Progenitor cell of endocrine pancreas (in vitro differentiated cells): ENCODE data around the gene MAD1L1. TPM values are rescaled to one million over a fixed set of nuclear protein-coding genes. Genes with fewer than 3 reads are reported as not detected.

Experiments
- DNase-seq: peaks from one replicate; pipeline ENCODE4 v3.0.0; 2021; ENCODE audit warnings: low spot score; ENCODE audit not compliant: unreplicated experiment
- H3K27ac Mint-ChIP-seq: 2 replicates; pipeline ENCODE4 v1.8.0; 2021; ENCODE audit warnings: mild to moderate bottlenecking, moderate library complexity, mixed read lengths
- H3K27me3 Mint-ChIP-seq: 2 replicates; pipeline ENCODE4 v1.8.0; 2021; ENCODE audit warnings: mixed read lengths
- H3K36me3 Mint-ChIP-seq: 2 replicates; pipeline ENCODE4 v1.8.0; 2022; ENCODE audit warnings: mixed read lengths; ENCODE audit not compliant: insufficient read depth
- H3K4me1 Mint-ChIP-seq: 2 replicates; pipeline ENCODE4 v1.8.0; 2021; ENCODE audit warnings: low read depth, mixed read lengths
- H3K4me3 Mint-ChIP-seq: 2 replicates; pipeline ENCODE4 v1.8.0; 2021; ENCODE audit warnings: low read depth, mild to moderate bottlenecking, moderate library complexity, mixed read lengths
- H3K9me3 Mint-ChIP-seq: 2 replicates; pipeline ENCODE4 v1.8.0; 2021; ENCODE audit warnings: low read depth, mixed read lengths
- total RNA-seq: library from RNA; stranded (reverse); gene quantifications from 2 replicates; pipeline ENCODE4 v1.2.1, GENCODE V29; 2021
- TF ChIP-seq, protein P1 (sequence below): fragments of 200-600 bp; sonication (generic); IDR thresholded peaks from one replicate; pipeline ENCODE4 v1.5.0; 2021; ENCODE audit warnings: antibody characterized with exemption, mild to moderate bottlenecking; ENCODE audit not compliant: unreplicated experiment

MAD1L1 gene
- total RNA-seq, 1 donor from 2014 or later, result 49.8 TPM

DNA sequence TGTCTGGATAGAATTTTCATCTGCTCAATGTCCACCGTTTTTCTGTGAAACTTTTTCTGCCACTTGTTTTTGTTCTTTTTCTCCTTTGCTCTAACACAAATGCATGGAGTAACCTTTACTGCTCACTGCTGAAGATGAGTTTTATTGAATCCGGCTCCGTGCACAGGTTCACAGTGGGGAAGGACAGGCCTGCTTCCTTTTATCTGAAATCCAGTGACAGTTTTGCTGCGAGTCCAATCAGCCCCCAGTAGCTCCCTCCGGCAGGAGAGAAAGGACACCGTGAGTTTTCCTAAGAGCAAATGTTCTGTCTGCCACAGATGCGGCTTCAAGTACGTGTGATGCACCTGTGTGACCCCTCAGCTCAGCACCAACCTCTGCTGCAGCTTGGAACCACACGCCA, 246.8 kb downstream of the MAD1L1 start:
- TF ChIP-seq, protein P1, sequence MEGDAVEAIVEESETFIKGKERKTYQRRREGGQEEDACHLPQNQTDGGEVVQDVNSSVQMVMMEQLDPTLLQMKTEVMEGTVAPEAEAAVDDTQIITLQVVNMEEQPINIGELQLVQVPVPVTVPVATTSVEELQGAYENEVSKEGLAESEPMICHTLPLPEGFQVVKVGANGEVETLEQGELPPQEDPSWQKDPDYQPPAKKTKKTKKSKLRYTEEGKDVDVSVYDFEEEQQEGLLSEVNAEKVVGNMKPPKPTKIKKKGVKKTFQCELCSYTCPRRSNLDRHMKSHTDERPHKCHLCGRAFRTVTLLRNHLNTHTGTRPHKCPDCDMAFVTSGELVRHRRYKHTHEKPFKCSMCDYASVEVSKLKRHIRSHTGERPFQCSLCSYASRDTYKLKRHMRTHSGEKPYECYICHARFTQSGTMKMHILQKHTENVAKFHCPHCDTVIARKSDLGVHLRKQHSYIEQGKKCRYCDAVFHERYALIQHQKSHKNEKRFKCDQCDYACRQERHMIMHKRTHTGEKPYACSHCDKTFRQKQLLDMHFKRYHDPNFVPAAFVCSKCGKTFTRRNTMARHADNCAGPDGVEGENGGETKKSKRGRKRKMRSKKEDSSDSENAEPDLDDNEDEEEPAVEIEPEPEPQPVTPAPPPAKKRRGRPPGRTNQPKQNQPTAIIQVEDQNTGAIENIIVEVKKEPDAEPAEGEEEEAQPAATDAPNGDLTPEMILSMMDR, result no peak
- H3K4me3 Mint-ChIP-seq, result no peak overlapping the region
- H3K9me3 Mint-ChIP-seq, result no peaks in the 10 kb centered on the region
- DNase-seq, result no peak
- no peaks in the 10 kb centered on the region for H3K27me3 Mint-ChIP-seq
- H3K4me1 Mint-ChIP-seq, result peaks cover 9% of the 10 kb centered on the region
- H3K36me3 Mint-ChIP-seq, result peaks cover 5% of the 10 kb centered on the region
- H3K27ac Mint-ChIP-seq, result no peak overlapping the region

DNA sequence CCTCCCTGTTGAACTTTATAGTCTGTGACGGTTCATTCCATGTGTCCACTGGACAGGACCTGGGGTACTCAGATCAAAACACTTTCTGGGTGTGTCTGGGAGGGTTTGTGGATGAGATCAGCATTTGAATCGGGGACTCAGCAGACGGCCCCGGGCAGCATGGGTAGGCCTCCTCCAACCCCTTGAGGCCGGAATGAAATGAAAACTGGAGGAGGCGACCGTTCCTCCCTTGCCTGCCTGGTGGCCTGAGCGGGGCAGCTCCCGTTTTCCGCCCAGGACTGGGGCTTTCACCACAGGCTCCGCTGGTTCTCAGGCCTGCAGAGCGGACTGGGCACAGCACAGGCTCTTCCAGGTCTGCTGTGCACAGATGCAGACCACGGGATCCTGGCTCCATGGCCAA, 247.7 kb downstream of the MAD1L1 start:
- DNase-seq, result no peak
- peaks cover 9% of the 10 kb centered on the region for H3K4me1 Mint-ChIP-seq
- no peak overlapping the region for H3K4me3 Mint-ChIP-seq
- TF ChIP-seq, protein P1, result no peak
- no peaks in the 10 kb centered on the region for H3K9me3 Mint-ChIP-seq
- H3K36me3 Mint-ChIP-seq, result peaks cover 5% of the 10 kb centered on the region
- no peaks in the 10 kb centered on the region for H3K27me3 Mint-ChIP-seq
- no peak overlapping the region for H3K27ac Mint-ChIP-seq

DNA sequence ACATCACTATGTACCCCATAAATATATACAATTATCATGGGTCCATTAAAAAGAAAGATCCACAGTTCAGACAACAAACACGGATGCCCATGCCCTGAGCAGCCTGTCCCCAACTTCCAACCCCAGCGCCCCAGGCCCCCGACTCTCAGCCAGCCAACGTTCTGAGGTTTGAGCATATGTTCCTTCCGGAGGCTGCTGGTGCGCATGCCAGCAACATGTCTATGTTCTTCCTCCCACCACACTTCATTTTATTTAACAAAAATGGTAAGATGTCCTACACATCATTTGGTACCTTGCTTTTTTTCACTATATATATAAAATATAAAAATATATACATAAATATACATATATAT, 250.9 kb downstream of the MAD1L1 start:
- DNase-seq, result no peak
- no peak overlapping the region for H3K27ac Mint-ChIP-seq
- TF ChIP-seq, protein P1, result no peak
- no peak overlapping the region for H3K4me3 Mint-ChIP-seq
- H3K4me1 Mint-ChIP-seq, result peaks cover 9% of the 10 kb centered on the region
- peaks cover 18% of the 10 kb centered on the region for H3K36me3 Mint-ChIP-seq
- H3K9me3 Mint-ChIP-seq, result no peaks in the 10 kb centered on the region
- no peaks in the 10 kb centered on the region for H3K27me3 Mint-ChIP-seq

DNA sequence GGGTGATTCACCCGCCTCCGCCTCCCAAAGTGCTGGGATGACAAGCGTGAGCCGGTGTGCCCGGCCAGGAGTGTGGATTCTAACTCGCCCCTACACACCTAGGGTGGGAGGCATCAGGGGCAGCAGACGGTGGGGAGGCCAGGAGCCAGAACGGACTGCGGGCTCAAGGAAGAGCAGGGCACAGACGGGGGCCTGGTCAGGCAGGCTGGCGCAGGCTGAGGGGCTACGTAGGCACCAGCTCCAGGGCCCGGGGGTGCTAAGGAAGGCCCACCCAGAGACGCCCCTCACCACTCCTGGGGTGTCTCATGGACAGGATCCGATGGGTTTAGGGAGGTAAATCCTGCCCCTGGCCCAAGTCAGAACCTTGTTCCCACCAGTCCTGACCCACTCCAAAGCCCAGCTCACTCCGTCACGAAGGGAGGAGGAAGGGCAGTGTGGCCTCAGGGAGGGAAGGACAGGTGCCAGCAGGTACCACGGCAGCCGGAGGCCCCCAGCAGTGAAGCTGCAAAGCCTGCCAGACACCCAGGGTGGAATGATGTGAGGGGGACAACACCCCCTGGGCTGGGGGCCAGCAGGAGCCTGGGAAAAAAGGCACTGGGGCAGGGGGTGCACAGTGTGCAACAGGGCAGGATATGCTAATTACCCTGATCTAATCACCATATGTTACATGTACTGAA, 251.4 kb downstream of the MAD1L1 start:
- peaks cover 21% of the 10 kb centered on the region for H3K36me3 Mint-ChIP-seq
- peaks cover 9% of the 10 kb centered on the region for H3K4me1 Mint-ChIP-seq
- H3K4me3 Mint-ChIP-seq, result no peak overlapping the region
- no peak for DNase-seq
- no peaks in the 10 kb centered on the region for H3K9me3 Mint-ChIP-seq
- no peaks in the 10 kb centered on the region for H3K27me3 Mint-ChIP-seq
- no peak overlapping the region for H3K27ac Mint-ChIP-seq
- TF ChIP-seq, protein P1, result no peak

DNA sequence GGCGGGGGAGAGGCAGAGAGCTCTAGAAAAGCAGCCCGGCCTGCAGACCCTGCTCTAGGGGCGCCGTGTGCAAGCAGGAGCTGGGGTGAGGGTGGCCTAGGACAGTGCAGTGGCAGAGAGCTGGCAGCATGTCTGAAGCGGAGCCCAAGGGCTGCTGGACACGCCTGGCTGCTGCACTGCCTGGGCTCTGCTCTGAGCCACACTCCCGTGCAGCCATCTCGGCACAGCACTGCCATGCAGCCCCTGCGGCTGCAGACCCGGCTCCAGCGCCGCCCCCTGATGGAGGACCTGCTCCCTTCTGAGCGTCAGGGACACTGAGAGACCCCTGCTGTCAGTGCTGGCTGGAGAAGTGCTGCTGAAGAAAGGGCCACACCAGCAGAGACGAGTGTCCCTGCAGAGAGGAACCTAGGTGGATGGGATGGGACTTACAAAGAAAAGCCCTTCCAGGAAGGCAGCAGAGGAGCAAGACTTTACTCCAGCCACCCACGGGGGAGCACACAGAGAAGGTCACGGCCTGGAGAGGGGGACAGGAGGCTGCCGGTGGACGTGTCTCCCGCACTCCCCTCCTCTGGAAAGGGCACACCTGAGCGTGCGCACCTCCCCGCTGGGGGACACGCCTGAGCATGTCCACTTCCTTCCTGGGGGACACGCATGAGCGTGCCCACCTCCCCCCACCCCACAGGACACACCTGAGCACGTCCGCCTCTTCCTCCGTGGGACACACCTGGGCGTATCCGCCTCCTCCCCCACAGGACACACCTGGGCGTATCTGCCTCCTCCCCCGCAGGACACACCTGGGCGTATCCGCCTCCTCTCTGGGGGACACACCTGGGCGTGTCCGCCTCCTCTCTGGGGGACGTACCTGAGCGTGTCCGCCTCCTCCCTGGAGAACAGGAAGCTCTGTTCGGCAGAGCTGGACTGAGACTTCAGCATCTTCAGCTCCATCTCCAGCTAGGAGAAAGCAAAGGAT, 252.9 kb downstream of the MAD1L1 start:
- TF ChIP-seq, protein P1, result no peak
- Mint-ChIP-seq H3K36me3 (peaks cover 22% of the 10 kb centered on the region), H3K27me3 (no peaks in the 10 kb centered on the region), H3K27ac (no peak overlapping the region), H3K4me3 (no peak overlapping the region), H3K9me3 (no peaks in the 10 kb centered on the region), H3K4me1 (peaks cover 9% of the 10 kb centered on the region)
- no peak for DNase-seq
